Measurements from ENCODE around the gene TRIM29. TPM values are rescaled to one million over a fixed set of nuclear protein-coding genes. Genes with fewer than 3 reads are reported as not detected.

The TRIM29 gene
- total RNA-seq, 1 donor from 2014 or later = 3.4 TPM

DNA sequence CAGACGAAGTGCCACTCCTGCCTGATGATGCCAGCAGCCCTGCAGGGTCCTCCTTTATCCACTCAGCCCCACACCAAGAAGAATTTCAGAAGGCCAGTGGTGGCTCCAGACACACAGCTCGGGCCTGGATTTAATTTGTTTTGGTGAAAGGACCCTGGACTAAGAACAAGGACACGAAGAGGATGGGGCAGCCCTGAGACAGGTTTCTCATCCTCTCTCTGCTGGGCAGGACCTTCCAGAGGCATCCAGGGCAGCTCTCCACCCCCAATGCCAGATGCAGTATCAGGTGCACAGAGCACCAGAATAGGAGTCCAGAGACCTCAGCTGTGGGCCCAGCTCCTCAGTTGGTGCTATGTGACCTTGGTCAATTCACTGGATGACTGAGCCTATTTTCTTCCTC is 72.0 kb downstream of the TRIM29 start:
- Histone ChIP-seq H3K27me3 (no peaks in the 10 kb centered on the region), H3K4me3 (no peak overlapping the region), H3K9me3 (no peaks in the 10 kb centered on the region), H3K36me3 (no peaks in the 10 kb centered on the region), H3K4me1 (no peaks in the 10 kb centered on the region), H3K27ac (no peak overlapping the region)
- intact Hi-C loops (cut with DNase I) = no loop called here
- no peak for DNase-seq
- TF ChIP-seq, protein P1, sequence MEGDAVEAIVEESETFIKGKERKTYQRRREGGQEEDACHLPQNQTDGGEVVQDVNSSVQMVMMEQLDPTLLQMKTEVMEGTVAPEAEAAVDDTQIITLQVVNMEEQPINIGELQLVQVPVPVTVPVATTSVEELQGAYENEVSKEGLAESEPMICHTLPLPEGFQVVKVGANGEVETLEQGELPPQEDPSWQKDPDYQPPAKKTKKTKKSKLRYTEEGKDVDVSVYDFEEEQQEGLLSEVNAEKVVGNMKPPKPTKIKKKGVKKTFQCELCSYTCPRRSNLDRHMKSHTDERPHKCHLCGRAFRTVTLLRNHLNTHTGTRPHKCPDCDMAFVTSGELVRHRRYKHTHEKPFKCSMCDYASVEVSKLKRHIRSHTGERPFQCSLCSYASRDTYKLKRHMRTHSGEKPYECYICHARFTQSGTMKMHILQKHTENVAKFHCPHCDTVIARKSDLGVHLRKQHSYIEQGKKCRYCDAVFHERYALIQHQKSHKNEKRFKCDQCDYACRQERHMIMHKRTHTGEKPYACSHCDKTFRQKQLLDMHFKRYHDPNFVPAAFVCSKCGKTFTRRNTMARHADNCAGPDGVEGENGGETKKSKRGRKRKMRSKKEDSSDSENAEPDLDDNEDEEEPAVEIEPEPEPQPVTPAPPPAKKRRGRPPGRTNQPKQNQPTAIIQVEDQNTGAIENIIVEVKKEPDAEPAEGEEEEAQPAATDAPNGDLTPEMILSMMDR (IDR thresholded peaks at IDR 0.05) = no peak
- no peak for ATAC-seq

DNA sequence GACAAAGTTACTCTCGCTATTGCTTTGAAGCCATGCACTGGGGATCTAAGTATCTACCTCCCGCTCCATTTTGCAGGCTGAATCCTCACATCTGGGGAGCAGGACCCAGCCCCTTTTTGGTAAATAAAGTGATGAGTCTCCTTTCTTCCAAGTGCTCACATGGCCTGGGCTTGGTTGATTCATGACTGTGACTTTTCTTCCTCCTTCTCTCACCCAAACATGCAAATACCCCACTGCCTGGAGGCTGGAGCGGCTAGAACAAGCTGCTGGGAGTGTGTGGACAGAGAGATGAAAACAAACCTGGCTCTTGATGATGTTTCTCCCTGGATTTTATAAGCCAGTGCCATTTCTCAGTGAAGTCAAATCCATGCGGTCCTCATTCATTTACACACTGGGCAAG is 72.7 kb downstream of the TRIM29 start:
- no peaks in the 10 kb centered on the region for H3K9me3 ChIP-seq
- TF ChIP-seq, protein P1 (IDR thresholded peaks at IDR 0.05) = no peak
- intact Hi-C loops (cut with DNase I) = no loop called here
- H3K27ac ChIP-seq = no peak overlapping the region
- no peak overlapping the region for H3K4me3 ChIP-seq
- no peaks in the 10 kb centered on the region for H3K4me1 ChIP-seq
- H3K36me3 ChIP-seq = no peaks in the 10 kb centered on the region
- ATAC-seq = no peak
- no peak for DNase-seq
- no peaks in the 10 kb centered on the region for H3K27me3 ChIP-seq

DNA sequence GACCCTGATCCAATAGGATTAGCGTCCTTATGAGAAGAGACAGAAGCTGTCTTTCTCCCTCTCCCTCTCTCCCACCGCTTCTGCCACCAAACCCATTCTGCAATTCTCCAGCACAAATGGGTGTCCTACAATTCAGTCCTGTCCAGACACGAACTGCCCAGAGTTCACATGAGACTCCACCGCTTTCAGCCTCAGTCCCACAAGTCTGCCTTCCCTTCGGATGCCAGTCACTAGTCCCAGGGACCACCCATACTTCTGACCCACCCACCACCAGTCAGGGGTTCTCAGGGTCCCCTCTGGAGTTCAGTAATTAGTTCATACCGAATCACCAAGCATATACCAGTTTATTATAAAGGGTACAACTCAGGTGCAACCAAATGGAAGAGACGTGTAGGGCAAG is 73.6 kb downstream of the TRIM29 start:
- no peak overlapping the region for H3K27ac ChIP-seq

DNA sequence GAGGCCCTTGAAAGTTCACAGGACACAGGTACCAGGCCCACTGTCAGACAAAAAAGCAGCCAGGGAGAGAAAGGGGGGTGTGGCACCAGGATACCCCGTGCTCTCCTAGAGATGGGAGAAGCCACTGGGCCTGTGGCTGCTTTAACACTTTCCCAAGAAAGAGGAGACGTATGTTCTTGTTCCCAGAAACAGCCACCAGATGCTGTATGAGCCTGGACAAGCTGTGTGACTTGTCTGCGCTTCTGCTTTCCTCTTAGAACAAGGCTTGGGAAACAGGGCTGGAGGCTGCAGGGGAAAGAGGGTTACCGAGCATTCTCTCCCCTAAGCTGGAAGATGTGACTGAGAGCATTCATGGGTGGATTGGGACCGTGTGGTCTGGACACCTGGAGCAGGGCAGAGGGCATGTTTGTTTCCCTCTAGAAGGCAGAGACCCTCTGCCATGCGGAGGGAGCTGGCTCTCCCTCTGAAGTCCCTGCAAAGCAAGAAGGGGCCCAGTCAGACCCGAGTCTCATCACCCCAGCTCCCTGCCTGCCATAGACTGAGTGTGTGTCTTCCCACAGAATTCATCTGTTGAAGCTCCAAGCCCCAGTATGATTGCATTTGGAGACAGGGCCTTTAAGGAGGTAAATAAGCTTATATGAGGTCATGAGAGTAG is 74.1 kb downstream of the TRIM29 start:
- Histone ChIP-seq H3K27ac (no peak overlapping the region), H3K27me3 (peaks cover 3% of the 10 kb centered on the region), H3K36me3 (no peaks in the 10 kb centered on the region), H3K4me1 (no peaks in the 10 kb centered on the region), H3K9me3 (no peaks in the 10 kb centered on the region), H3K4me3 (no peak overlapping the region)
- ATAC-seq = no peak
- DNase-seq = no peak
- intact Hi-C loops (cut with DNase I) = no loop called here
- TF ChIP-seq, protein P1 (IDR thresholded peaks at IDR 0.05) = no peak

More for the DNA sequence above, 73.6 kb downstream of the TRIM29 start:
- no peak for DNase-seq
- H3K4me1 ChIP-seq = no peaks in the 10 kb centered on the region
- peaks cover 3% of the 10 kb centered on the region for H3K27me3 ChIP-seq
- H3K36me3 ChIP-seq = no peaks in the 10 kb centered on the region
- TF ChIP-seq, protein P1 (IDR thresholded peaks at IDR 0.05) = no peak
- no peak overlapping the region for H3K4me3 ChIP-seq
- intact Hi-C loops (cut with DNase I) = no loop called here
- no peaks in the 10 kb centered on the region for H3K9me3 ChIP-seq
- ATAC-seq = no peak

DNA sequence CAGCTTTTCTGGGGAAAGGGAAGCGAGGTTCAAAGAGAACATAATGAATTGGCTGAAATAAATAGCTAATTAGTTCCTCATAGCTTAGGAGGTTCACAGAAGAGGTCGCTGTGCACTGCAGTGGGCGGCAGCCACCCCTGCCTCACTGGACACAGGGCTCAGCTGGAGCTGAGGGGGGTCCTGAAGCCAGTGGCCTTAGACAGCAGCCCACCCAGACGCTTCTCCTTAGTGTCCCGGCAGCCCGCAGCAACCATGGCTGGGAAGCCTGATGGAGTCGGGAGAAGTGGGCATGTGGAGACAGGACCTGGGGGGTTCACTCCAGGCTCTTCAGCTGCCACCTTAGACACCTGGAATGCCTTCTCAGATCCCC is 75.4 kb downstream of the TRIM29 start:
- intact Hi-C loops (cut with DNase I) = no loop called here
- no peak for DNase-seq
- no peak overlapping the region for H3K4me3 ChIP-seq
- peaks cover 3% of the 10 kb centered on the region for H3K27me3 ChIP-seq
- H3K4me1 ChIP-seq = no peaks in the 10 kb centered on the region
- no peak for ATAC-seq
- H3K36me3 ChIP-seq = no peaks in the 10 kb centered on the region
- no peaks in the 10 kb centered on the region for H3K9me3 ChIP-seq
- no peak overlapping the region for H3K27ac ChIP-seq
- TF ChIP-seq, protein P1 (IDR thresholded peaks at IDR 0.05) = no peak
